B cell (primary cell): ENCODE measurements around the gene PPP6R1.

ENCODE experiments used
- EZH2 ChIP-seq: IDR thresholded peaks from 2 replicates; pipeline ENCODE4 v1.6.1; 2012; ENCODE audit warnings: borderline replicate concordance, low read depth, mild to moderate bottlenecking, moderate library complexity, low read length; ENCODE audit not compliant: insufficient read depth, poor library complexity, severe bottlenecking
- TF ChIP-seq, protein P1 (sequence below): fragments of 200-600 bp; IDR thresholded peaks from one replicate; pipeline ENCODE4 v1.8.0; 2022; ENCODE audit warnings: antibody characterized with exemption, mild to moderate bottlenecking

DNA sequence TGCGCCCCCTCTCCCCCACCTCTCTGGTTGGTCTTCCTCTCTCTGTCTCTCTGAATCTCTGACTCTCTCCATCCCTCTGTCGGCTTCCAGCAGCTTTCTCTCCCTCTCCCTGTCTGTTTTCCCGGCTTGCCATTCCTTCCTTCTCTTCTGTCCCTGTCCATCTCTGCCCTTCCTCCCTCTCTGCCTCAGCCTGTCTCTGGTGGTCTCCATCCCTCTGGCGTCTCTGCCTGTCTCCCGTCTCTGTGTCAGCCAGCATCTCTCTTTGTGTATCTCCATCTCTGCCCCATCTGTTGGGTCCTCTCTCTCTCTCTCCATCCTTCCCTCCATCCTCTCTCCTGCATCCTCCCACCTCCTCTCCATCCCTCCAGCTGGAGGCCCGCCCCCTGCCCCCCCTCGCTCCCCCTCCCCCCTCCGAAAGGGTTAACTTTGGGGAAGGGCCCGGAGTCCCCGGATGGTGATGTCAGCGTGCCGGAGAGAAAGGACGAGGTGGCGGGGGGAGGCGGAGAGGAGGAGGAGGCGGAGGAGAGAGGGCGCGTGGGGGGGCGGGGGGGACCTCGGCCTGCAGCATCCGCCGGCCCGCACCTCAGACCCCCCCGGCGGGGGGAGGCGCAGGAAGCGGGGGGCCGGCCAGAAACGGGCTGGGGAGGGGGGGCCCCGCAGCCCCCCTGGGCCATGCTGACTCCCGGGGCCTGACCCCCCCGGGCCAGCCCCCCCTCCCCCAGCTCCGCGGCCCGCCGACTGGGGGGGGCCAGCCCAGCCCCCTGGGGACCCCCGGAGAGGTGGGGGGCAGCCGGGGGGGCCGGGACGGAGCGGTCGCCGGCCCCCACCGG is 24.9 kb upstream of the PPP6R1 start, which contains the start of gene BRSK1:
- TF ChIP-seq, protein P1, sequence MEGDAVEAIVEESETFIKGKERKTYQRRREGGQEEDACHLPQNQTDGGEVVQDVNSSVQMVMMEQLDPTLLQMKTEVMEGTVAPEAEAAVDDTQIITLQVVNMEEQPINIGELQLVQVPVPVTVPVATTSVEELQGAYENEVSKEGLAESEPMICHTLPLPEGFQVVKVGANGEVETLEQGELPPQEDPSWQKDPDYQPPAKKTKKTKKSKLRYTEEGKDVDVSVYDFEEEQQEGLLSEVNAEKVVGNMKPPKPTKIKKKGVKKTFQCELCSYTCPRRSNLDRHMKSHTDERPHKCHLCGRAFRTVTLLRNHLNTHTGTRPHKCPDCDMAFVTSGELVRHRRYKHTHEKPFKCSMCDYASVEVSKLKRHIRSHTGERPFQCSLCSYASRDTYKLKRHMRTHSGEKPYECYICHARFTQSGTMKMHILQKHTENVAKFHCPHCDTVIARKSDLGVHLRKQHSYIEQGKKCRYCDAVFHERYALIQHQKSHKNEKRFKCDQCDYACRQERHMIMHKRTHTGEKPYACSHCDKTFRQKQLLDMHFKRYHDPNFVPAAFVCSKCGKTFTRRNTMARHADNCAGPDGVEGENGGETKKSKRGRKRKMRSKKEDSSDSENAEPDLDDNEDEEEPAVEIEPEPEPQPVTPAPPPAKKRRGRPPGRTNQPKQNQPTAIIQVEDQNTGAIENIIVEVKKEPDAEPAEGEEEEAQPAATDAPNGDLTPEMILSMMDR: no peak
- TF ChIP-seq EZH2: no peak
